K562 (cell line): ENCODE data around the gene SMOC2. TPM values are rescaled to one million over a fixed set of nuclear protein-coding genes. Genes with fewer than 3 reads are reported as not detected.

ENCODE experiments used
- HDAC6 ChIP-seq: IDR thresholded peaks from 2 replicates; pipeline ENCODE4 v1.6.1; 2012; ENCODE audit warnings: low read depth, mild to moderate bottlenecking, control low read depth, inconsistent platforms, low read length, moderate library complexity
- ZBTB40 ChIP-seq, 2 experiments: fragments of 450-650 bp in 1 of 2; sonication (generic) in 1 of 2; formaldehyde crosslinking in 1 of 2; IDR thresholded peaks; 2 replicates each; pipeline versions ENCODE4 v1.7.1 to v1.9.0; 2016 to 2022; ENCODE audit warnings: inconsistent platforms in 1 of 2, mild to moderate bottlenecking in 1 of 2, missing genetic modification reagents in 1 of 2
- ZNF318 ChIP-seq, 2 experiments: fragments of 450-650 bp; IDR thresholded peaks; 2 replicates each; pipeline ENCODE4 v1.6.1; 2016; ENCODE audit warnings: mild to moderate bottlenecking in 2 of 2, borderline replicate concordance in 1 of 2, low read depth in 1 of 2, moderate library complexity in 1 of 2
- polyA plus RNA-seq, 8 experiments: library from polyadenylated mRNA; depleted of rRNA in 4 of 8; stranded (reverse) in 5 of 8; unstranded in 3 of 8; fragments of >200 nt; fragmentation: Nextera tagmentation in 2 of 8; fragmentation: Illumina TruSeq in 1 of 8; extraction: Ambion mirVana in 2 of 8; extraction: Trizol in 1 of 8; gene quantifications; 2 replicates each; pipeline versions ENCODE4 v1.2.1 to v1.2.3, GENCODE V29; 2011 to 2014; ENCODE audit warnings: inconsistent platforms in 1 of 8, missing spikeins in 1 of 8
- total RNA-seq, 7 experiments: library from RNA; depleted of rRNA in 6 of 7; stranded (reverse); fragments of >200 nt in 6 of 7; fragmentation: Illumina TruSeq in 2 of 7; extraction: Trizol in 2 of 7; gene quantifications; 2 replicates each; pipeline versions ENCODE4 v1.2.1 to v1.2.3, GENCODE V29; 2011 to 2021; ENCODE audit warnings: low replicate concordance in 1 of 7

Gene SMOC2
- total and polyA plus RNA-seq, 9 of the 15 experiments (the other 6 are each of a cell fraction or from before 2014, with no cell fraction given), result 0.45 to 2.3 (median 1.1) TPM

GRCh38 chr6:168393126-168393870 lies 47.7 kb upstream of the SMOC2 start (continued):
- no peak for TF ChIP-seq ZNF318 (IDR thresholded peaks at IDR 0.05; ENCODE audit: borderline replicate concordance in 1 of 2, low read depth in 1 of 2)
- no peak for TF ChIP-seq HDAC6
- TF ChIP-seq ZBTB40 (IDR thresholded peaks at IDR 0.05), result no peak
- TF ChIP-seq ZBTB40 (CRISPR knock-in tag; IDR thresholded peaks at IDR 0.05), result no peak
